GM12892 (cell line): Measurements from ENCODE around the gene AGBL3.

Source experiments
- POLR2A ChIP-seq: IDR thresholded peaks from 2 replicates; pipeline ENCODE4 v1.6.1; 2011; ENCODE audit warnings: low read depth, low read length, control low read depth
- POLR2AphosphoS5 ChIP-seq: IDR thresholded peaks from 2 replicates; pipeline ENCODE4 v1.6.1; 2011; ENCODE audit warnings: low read depth, low read length, control low read depth

- TF ChIP-seq POLR2A: no peak
- no peak for TF ChIP-seq POLR2AphosphoS5
Observed at GRCh38 chr7:135088566-135088965, 102.3 kb downstream of the AGBL3 start.
